LNCaP clone FGC (cell line): ENCODE measurements around the gene CLN6.
"Not testable (repeated sequence)": the region's sequence is repeated elsewhere in the genome, so short reads cannot be mapped to it uniquely, and the experiment has no call there.

Experiments
- DNase-seq: peaks from one replicate; pipeline ENCODE4 v3.0.0-alpha.2; 2011; ENCODE audit warnings: low read depth
- H3K4me3 ChIP-seq: 2 replicates; pipeline ENCODE4 v1.5.1; 2011; ENCODE audit warnings: mild to moderate bottlenecking, low read depth, low read length, control low read depth
- CTCF ChIP-seq: IDR thresholded peaks from 2 replicates; pipeline ENCODE4 v1.5.1; 2012; ENCODE audit warnings: mild to moderate bottlenecking; ENCODE audit not compliant: control insufficient read depth, insufficient read depth; ENCODE audit errors: extremely low read depth

The CLN6 gene

GRCh38 chr15:68228971-68229385 lies 550 bp downstream of the CLN6 start:
- DNase-seq = no peak
- TF ChIP-seq CTCF = no peak
- peak overlapping the region; percentile 89 for H3K4me3 ChIP-seq

GRCh38 chr15:68228143-68228970 lies 1.2 kb downstream of the CLN6 start:
- no peak for DNase-seq
- TF ChIP-seq CTCF = no peak
- H3K4me3 ChIP-seq = peak overlapping the region; percentile 89

GRCh38 chr15:68227643-68228142 lies 1.8 kb downstream of the CLN6 start:
- TF ChIP-seq CTCF = no peak
- DNase-seq = no peak

GRCh38 chr15:68225442-68225841 lies 4.1 kb downstream of the CLN6 start:
- not testable (repeated sequence) for H3K4me3 ChIP-seq, DNase-seq

More at GRCh38 chr15:68227643-68228142, 1.8 kb downstream of the CLN6 start:
- H3K4me3 ChIP-seq = peak overlapping the region; percentile 89

GRCh38 chr15:68224546-68225250 lies 4.8 kb downstream of the CLN6 start:
- no peak overlapping the region for H3K4me3 ChIP-seq
- TF ChIP-seq CTCF = no peak
- DNase-seq = no peak

DNA sequence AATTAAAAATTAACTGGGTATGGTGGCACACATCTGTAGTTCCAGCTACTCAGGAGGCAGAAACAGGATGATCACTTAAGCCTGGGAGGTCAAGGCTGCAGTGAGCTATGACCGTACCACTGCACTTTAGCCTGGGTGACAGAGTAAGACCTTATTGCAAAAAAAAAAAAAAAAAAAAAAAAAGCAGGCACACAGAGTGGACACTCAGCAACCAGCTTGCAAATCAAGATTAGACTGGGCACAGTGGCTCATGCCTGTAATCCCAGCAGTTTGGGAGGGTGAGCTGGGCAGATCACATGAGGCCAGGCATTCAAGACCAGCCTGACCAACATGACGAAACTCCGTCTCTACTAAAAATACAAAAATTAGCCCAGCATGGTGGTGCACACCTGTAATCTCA lies 5.4 kb downstream of the CLN6 start:
- TF ChIP-seq CTCF = no peak
- no peak overlapping the region for H3K4me3 ChIP-seq

GRCh38 chr15:68223171-68223570 lies 6.4 kb downstream of the CLN6 start:
- no peak for DNase-seq
- no peak for TF ChIP-seq CTCF
- H3K4me3 ChIP-seq = no peak overlapping the region

More for the DNA sequence above, 5.4 kb downstream of the CLN6 start:
- no peak for DNase-seq

DNA sequence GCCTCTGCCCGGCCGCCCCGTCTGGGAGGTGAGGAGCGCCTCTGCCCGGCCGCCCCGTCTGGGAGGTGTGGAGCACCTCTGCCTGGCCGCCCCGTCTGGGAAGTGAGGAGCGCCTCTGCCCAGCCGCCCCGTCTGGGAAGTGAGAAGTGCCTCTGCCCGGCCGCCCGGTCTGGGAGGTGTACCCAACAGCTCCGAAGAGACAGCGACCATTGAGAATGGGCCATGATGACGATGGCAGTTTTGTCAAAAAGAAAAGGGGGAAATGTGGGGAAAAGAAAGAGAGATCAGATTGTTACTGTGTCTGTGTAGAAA lies 7.1 kb downstream of the CLN6 start:
- DNase-seq, H3K4me3 ChIP-seq: not testable (repeated sequence)

DNA sequence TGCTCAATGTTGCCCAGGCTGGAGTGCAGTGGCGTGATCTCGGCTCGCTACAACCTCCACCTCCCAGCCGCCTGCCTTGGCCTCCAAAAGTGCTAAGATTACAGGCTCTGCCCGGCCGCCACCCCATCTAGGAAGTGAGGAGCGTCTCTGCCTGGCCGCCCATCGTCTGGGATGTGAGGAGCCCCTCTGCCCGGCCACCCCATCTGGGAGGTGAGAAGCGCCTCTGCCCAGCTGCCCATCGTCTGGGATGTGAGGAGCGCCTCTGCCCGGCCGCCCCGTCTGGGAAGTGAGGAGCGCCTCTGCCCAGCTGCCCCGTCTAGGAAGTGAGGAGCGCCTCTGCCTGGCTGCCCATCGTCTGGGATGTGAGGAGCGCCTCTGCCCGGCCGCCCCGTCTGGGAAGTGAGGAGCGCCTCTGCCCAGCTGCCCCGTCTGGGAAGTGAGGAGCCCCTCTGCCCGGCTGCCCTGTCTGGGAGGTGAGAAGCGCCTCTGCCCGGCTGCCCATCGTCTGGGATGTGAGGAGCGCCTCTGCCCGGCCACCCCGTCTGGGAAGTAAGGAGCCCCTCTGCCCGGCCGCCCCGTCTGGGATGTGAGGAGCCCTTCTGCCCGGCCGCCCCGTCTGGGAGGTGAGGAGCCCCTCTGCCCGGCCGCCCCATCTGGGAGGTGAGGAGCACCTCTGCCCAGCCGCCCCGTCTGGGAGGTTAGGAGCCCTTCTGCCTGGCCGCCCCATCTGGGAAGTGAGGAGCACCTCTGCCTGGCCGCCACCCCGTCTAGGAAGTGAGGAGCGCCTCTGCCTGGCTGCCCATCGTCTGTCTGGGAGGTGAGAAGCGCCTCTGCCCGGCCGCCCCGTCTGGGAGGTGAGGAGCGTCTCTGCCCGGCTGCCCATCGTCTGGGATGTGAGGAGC lies 7.7 kb downstream of the CLN6 start:
- DNase-seq, H3K4me3 ChIP-seq: not testable (repeated sequence)
